CD4-positive, alpha-beta T cell treated with Interleukin-21 for 1 hour (primary cell): Measurements from ENCODE around the gene CWH43.
A peak's percentile ranks its signal among the peaks of the same experiment; 100 is the strongest.
"Not testable (repeated sequence)": the region's sequence is repeated elsewhere in the genome, so short reads cannot be mapped to it uniquely, and the experiment has no call there.

Experiments used
- DNase-seq: peaks from one replicate; pipeline ENCODE4 v3.0.0-alpha.2; 2020

The CWH43 gene

GRCh38 chr4:48985976-48986653 lies at the start of gene CWH43:
Gene CWH43 (plus strand): TSS chr4:48986275. CDS start chr4:48986430, 155 bp downstream.
- no peak for DNase-seq

DNA sequence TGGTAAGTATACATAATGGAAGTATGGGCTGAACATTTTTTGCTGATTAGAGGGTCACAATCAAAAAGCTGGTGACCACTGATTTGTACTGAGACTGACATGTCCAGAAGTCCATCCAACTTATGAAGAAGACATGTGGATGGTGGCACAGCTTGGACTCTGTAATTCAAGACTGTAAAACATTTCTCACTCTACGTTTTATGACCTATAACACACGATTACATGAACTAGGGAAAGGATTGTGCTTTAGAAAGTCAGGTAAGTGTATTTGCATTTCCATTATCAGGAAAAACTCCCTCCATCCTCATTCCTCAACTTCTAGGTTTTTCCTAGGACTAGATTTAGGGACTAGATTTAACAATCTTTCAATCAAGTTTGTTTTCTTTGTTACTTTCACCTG lies 49.0 kb upstream of the CWH43 start:
- no peak for DNase-seq

DNA sequence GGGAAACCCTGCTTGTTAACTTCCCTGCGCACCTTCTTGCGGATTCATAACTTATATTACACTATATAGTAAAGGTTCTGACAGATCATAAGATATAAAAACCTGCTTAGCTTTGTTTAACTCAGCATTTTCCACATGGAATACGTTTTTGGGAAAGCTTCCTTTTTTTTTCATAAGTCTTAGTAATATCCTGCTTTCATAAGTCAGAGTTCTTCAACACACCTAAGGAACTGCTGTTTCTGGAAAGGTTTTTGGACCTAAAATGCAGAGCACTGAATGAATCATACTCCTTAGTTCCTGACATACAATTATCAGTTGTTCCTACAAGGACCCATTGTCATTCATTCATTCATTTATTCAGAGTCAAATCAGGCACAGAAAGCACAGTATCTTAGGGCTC lies 47.2 kb upstream of the CWH43 start:
- DNase-seq, result no peak

GRCh38 chr4:48939785-48940184 lies 46.3 kb upstream of the CWH43 start:
- DNase-seq, result no peak

- DNase-seq, result no peak
Measured at GRCh38 chr4:48943387-48943786, 42.7 kb upstream of the CWH43 start.

DNA sequence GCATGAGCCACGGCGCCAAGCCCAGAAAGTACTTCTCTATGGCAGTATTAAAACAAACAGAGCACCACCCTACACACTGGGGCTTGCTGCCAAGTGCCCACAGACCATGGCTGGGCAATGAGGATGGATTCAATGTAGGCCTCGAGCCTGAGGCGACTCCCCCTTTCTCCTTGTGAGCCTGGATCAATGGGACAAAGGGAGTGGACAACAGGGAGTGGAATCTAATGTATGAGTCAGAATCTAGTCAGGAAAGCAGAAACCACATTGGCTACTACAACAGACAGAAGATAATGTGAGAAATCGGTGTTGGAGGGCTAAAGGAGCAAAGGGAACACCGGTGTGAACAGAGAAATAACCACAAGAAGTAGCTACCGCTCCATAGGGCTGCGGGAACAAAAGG lies 41.8 kb upstream of the CWH43 start:
- no peak for DNase-seq

GRCh38 chr4:48944756-48945241 lies 41.3 kb upstream of the CWH43 start:
- peak; percentile 40 for DNase-seq

GRCh38 chr4:48945981-48946380 lies 40.1 kb upstream of the CWH43 start:
- DNase-seq, result no peak

GRCh38 chr4:48947731-48948130 lies 38.3 kb upstream of the CWH43 start:
- no peak for DNase-seq

- no peak for DNase-seq
Measured at GRCh38 chr4:48949086-48949485, 37.0 kb upstream of the CWH43 start.

GRCh38 chr4:48949518-48950219 lies 36.4 kb upstream of the CWH43 start:
- DNase-seq, result no peak

DNA sequence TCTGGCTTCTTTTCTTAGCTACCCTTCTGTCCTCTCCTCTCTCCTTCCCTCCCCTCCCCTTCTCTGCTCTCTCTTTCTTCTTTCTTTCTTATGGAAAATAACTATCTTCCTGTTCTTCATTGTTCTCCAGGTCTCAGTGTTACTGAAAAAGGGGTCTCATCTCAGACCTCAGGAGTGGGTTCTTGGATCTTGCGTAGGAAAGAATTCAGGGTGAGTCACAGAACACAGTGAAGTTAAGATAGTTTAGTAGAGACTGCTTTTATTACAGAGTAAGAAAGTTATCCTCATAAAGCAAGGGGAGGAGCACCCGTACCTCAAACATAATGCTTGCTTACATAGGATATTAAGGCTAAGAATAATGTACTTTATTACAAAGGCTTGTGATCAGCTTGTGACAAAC lies 31.8 kb upstream of the CWH43 start:
- no peak for DNase-seq

DNA sequence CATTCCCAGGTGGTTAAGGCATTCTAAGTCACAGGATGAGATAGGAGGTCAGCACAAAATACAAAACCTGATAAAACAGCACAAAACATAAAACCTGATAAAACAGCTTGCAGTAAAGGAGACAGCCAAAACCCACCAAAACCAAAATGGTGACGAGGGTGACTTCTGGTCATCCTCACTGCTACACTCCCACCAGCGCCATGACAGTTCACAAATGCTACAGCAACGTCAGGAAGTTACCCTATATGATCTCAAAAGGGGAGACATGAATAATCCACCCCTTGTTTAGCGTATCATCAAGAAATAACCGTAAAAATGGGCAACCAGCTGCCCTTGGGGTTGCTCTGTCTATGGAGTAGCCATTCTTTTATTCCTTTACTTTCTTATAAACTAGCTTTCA lies 28.7 kb upstream of the CWH43 start:
- not testable (repeated sequence) for DNase-seq

DNA sequence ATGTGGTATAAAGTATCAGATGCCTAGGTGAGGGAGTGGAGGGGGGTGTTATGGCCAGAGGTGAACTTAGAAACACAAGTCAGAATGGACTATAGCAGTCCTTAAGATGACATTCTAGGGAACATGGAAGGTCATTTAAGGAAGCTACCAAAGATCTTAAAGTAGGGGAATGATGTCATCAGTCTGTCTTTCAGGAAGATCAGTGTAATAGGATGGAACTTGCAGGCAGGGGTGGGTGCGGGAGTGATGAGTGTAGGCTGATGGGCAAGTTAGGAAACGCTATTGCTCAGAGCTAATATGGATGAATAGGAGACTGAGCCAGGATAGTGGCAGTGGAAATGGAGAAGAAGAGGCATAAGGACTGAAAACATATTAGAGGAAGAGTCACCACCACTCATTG lies 27.5 kb upstream of the CWH43 start:
- no peak for DNase-seq

GRCh38 chr4:48960988-48961635 lies 25.0 kb upstream of the CWH43 start:
- no peak for DNase-seq

GRCh38 chr4:48962636-48963035 lies 23.4 kb upstream of the CWH43 start:
- DNase-seq, result no peak

DNA sequence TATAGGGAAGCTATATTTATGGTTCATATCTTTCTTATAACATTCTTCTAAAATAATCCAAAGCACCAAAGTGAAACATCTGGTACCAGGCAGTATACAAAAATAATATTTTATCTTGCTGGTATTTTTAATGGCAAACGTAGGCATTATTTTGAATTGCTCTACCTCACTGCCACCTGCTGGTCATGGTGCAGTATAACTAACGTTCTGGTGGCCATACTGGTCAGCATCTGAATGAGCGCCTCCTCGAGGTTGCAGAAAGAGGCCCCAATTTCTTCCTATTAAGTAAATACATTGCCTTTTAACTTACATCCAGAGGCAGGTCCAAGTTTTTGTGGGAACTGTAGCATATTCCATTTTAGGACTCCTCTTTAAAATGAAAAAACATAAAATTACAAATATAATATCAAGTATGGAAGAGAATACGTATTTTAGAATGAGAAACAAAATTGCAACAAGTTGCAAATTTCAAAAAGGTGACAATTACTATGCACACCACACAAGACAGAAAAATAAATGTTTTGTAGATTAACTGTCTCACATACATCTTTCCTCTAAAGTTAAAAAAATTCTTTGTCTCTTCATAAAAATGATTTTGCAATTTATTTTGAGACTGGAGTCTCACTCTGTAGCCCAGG lies 22.9 kb upstream of the CWH43 start:
- peak; percentile 84 for DNase-seq

- DNase-seq, result no peak
Measured at GRCh38 chr4:48967101-48967500, 19.0 kb upstream of the CWH43 start.

- no peak for DNase-seq
Measured at GRCh38 chr4:48967631-48968030, 18.4 kb upstream of the CWH43 start.

DNA sequence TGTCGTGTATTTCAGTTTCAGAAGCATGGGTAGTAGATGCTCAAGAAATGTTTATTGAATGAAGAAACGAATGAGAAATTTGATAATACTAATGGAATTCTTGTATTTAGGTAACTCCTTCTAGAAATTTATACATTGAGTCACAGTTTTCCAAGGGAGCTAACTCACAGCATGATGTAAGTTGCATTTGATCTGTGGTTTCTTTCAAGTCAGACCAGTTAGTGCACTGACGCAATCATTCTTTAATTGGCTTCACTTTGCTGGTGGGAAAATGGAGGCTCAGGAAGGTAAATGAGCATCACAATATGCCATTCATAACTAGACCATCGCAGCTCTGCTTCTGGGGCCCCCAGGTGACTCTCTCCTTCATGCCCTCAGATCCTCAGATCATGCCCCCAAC lies 17.3 kb upstream of the CWH43 start:
- no peak for DNase-seq

DNA sequence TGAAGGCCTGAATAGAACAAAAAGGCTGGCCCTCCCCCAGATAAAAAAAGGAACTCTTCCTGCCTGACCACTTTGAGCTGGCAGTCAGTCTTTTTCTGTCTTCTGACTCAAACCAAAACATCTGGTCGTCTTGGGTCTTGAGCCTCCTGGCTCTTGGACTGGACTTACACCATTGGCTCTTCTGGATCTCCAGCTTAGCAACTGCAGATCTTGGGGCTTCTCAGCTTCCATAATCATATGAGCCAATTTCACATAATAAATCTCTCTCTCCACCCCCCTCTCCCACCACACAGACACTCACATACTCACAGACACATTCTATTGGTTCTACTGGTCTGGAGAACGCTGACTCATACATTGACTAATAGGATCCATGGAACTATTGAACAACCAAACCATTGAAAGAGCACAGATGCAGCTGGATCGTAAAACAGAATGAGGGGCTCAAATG lies 15.6 kb upstream of the CWH43 start:
- no peak for DNase-seq

DNA sequence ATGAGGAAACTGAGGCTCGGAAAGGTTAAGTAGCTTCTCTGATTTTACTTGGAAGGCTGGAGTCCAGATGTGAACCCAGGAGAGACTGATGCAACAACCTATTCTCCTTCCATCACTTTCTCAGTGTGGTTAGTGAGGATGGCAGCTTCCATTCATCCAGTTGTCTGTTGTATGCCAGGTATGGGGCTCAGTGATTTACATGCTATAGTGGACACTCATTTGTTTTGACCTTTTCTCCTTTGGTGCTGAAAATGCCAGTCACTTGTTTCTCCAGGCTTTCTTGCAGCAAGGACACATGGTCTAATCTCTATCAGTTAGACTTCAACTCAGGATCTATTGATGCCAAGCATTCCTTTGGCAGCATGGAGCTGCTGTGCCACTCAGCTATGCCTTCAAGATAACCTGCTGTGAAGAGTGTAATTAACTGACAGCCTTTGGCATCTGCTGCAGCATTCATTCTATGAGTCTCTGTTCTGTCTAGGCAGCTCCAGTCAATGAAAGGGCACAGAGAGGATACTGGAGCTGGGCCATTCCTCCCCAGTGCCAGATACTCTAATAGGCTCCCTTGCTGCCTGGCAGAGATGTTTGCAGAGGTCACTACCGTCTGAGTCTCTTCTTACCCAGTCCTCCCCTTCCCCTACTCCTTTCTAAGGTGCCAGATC lies 11.0 kb upstream of the CWH43 start:
- no peak for DNase-seq

DNA sequence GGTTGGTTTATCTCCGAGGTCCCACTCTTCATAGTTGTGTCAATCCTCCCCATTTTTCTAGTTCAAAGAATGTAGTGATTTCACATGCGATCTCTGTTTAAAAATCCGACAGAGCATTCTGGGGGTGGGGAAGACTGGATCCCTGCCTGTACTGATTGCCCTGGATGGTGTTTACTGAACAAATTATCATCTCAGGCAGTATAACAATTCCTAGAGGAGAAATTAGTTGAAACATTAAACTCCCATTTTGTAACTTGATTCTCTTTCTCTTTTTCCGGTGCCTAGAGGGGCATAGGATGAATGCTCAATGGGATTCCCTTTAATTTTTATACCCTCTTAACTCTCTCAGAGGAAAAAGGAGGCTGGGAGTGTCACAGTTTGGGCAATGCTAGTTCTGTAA lies 10.0 kb upstream of the CWH43 start:
- DNase-seq, result no peak
